M059J (cell line): Measurements from ENCODE around the gene UNK. TPM values are rescaled to one million over a fixed set of nuclear protein-coding genes. Genes with fewer than 3 reads are reported as not detected.

ENCODE experiments used
- DNase-seq: peaks from one replicate; pipeline ENCODE4 v3.0.0-alpha.2; 2012; ENCODE audit warnings: low read depth
- total RNA-seq: library from RNA; depleted of rRNA; stranded (reverse); fragments of >200 nt; shearing (Covaris generic); gene quantifications from 2 replicates; pipeline ENCODE4 v1.2.3, GENCODE V29; 2014

The UNK gene
- total RNA-seq, 1 experiment from 2014 or later, result 26.7 TPM

DNA sequence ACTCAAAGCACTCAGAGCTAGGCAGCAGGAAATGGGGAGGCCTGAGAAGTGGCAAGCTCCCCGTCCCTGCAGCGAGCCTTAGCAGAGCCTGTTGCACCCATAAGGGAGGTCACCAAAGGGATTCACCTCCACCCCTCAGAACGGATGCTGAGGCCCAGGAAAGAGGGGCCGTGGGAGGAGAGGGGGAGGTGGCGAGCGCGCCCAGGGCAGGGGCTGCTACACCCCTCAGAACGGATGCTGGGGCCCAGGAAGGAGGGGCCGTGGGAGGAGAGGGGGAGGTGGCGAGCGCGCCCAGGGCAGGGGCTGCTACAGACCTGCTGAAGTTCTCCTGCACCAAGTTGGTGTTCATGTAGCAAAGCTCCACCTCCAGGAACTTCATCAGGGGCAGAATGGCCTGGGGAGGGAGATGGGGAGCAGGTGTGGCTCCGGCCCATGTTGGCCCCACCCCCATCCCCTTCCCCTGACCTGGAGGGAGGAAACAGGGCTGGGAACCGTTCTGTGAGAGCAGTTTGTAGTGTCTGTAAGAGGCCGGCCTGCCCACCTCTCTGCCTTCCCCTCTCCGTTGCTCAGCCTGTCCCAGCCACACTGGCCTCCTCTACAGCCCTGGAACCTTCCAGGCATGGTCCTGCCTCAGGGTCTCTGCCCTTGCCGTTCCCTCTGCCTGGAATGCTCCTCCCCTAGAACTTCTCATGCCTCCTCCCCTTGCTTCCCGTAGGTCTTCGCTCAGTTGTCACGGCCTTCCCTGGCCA lies 48.2 kb downstream of the UNK start:
- no peak for DNase-seq

DNA sequence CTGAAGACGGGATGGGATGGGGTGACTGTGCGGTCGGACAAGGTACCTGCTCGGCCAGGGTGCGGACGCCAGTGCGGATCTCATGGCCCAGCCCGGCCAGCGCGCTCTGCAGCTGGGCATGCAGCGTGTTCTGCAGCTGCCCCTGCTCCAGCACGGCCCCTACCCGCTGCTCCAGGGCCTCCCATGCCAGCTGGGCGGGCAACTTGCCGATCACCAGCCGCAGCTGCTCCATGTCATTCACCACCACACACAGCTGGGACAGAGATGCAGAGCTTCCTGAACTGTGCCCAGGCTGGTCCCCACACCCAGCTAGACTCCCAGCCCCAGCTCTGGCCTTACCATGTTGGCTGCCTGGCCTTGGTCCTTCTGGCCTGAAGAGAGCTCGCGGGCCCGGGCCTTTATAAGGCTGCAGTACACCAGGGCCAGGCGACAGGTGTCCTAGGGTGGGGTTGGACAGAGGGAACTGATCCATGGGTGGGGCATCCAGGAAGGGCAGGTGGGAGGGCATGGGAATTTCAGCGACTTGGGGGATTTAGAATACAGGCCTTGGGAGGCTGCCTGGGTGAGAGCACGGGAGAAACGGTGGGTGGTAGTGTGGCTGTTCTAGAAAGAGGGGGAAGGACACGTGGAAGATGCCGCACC lies 49.8 kb downstream of the UNK start:
- DNase-seq, result no peak

DNA sequence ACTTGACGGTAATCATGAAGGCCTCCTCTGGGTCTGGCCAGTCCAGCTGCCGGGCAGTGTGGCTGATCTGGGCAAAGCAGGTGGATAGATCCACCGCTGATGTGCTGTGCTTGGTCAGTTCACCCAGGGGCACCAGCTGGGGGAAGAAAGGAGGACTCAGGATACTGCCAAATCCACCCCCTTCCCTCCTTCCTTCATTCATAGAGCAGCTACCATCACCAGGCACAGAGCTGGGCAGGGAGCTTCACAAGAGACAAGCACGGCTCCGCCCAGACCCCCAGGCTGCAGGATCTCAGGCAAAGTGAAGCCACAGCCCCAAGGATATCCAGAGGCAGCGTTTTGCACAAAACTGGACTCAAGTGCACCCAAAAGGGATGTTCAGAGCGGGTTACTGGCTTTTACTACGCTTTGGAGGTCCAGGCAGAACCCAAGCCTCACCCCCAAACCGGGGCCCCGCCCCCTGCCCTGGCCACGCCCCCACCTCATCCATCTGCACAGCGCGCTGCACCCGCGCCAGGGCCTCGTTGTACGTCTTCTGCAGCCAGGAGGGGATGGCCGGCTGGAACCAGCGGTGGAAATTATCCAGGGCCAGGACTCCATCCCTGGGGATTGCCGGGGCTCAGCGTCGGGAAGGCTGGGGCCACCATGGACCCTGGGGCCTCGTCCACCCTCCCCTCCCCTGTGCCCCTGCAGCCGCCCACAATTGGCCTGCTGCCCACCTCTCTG lies 50.5 kb downstream of the UNK start:
- no peak for DNase-seq

DNA sequence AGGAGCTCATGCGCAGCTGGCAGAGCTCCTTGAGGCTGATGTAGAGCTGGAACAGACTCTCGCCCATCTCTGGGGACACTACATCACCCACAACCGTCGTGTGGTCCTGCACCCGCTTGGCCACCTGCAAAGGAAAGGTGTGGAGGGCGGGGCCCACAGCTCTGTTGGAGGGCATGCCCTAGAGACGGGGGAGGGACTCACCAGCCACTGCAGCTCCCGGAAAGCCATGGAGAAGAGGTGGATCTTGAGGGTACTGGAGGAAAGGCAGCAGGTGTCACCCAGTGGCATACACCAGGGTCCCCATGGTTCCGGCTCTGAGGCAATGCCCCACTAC lies 51.0 kb downstream of the UNK start:
- DNase-seq, result no peak

DNA sequence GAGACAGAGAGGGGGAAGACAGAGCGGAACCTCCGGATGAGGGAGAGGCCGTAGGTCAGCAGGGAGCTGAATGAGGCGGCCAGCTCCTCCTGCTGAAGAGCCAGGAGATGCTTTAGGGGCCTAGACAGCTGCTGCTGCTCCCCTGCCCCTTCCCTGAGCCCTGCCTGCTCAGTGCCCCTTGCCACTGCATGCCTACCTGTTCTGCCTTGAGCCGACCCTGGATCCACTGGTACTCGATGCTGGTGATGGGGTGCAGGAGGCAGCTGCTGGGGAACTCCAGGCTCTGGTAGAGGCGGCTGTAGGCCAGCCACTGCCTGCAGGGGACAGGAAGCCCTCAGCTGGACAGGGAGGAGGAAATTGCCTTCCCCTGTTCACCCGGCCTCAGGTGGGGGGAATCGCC lies 52.0 kb downstream of the UNK start:
- no peak for DNase-seq

DNA sequence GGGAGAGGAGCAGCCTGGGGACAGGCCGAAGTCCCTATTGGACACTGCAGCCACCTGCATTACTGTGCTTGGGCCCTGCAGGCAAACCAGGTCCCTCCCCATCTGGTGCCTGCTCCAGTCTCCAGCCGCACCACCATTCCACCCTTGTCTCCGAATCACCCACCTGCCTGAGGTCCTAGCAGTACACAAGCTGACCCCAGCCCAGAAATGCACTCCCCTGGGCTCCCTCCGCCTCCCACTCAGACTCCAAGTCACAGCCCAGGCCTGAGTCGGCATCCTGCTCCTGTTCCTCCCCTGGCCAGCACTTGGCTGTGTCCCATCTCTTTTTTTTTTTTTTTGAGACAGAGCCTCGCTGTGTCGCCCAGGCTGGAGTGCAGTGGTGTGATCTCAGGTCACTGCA lies 53.3 kb downstream of the UNK start:
- no peak for DNase-seq

DNA sequence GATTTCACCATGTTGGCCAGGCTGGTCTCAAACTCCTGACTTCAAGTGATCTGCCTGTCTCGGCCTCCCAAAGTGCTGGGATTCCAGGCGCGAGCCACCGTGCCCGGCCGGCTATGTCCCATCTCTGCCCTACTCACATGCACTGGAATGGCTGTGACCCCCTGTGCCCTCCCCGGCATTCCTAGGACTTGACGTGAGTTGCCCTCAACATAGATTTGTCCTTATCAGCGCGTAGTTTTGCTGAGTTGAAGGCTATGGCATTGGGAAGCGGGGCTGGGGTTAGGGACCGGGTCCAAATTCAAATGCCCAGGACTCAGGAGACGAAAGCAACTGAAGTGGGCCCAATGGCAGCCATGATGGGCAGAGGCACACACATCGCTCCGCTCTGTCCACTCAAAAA lies 53.8 kb downstream of the UNK start:
- DNase-seq, result no peak

DNA sequence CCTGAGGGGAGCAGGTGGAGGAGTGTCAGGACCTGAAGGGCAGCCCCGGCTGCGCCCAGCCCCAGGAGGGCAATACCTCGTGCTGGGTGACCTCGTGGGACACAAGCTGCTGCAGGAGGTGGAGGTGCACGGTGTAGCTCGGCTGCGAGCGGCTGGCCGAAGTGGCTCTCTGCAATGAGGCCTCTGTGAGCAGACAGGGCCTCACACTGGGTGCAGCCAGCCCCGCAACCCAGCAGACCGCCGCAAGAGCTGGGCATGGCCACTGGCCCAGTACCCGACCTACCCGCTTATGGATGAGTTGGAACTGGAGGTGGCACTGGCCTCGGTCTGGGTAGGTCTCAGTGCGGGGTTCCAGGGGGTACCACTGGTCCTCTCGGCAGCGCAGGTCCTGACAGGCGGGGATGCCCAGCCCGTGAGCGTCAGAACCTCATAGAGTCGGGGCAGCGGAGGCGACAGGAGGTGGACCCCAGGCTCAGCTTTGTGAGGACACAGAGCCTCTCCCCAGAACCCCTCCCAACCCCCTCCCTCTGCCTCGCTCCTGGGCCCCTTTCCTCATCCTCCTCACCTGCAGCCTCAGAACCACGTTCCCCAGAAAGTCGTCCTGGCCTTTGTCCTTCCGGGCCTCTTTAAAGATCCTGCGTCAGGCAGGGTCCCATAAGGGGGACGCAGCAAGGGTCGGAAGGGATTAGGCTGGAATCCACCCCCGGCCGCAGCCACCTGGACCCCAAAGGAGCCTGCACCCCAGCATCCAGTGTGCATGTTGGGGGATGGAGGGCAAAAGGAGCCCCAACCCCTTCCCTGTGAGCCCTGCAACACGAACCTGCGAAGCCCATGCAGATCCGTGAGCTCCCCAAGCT lies 55.6 kb downstream of the UNK start:
- DNase-seq, result no peak

DNA sequence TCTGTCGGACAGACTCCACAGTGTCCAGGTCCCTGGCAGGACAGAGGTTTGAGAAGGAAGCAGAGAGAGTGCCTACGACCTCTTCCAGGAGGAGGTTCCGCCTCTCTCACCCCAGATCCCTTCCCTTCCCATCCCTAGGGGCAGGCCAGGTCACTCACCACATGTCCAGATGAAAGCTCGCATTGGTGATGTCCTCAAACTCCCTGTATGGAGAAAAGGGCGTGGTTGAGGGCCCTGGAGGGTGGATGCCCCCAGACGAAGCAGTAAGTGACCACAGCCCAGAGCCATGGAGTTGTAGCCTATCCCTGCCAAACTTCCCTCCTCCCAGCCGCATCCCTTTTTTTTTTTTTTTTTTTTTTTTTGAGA lies 56.2 kb downstream of the UNK start:
- DNase-seq, result no peak

DNA sequence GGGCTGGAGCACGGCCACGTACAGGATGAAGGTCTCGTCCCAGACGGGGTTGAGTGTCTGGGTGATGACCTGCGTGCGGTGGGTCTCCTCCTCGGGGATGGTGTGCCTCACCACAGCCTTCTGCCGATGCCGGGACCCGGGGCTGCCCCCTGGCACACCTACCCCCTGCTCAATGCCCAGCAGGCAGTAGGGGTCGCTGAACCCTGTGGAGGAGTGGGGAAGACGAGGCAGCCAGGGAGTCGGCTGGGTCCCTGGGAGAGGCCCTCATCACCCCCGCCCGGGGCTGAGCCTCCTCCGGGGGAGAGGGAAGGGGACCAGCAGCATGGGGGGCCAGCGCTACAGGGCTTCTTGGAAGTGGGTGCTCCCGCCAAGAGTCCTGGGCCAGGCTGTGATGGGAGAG lies 57.8 kb downstream of the UNK start:
- DNase-seq, result no peak

DNA sequence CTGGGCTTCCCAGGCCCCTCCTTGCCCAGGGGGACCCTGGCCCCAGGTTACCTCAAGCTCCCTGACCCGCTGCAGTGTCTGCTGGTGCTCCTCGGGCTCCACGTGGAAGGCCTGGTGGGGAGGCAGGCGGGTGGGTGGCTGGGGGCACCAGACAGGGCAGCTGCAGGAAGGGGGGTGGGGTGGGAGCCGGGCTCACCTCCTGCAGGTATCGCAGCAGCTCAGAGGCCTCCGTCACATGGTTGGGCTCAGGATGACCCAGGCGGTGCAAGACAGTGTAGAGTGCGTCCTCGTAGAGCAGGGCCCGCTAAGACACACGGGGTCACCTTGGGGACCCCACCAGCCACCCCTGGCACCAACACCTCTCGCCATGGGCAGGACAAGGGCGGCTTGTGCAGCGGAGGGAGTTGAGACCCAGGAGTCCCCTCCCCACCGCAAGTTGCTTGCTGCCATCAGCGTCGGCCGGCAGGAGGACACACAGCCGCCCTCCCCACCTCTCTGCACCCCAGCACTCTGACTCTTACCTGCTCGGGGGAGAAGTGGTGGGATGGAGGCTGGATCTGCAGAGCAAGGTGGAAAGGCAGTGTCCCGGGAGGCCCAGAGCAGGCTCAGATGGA lies 58.5 kb downstream of the UNK start:
- DNase-seq, result no peak

DNA sequence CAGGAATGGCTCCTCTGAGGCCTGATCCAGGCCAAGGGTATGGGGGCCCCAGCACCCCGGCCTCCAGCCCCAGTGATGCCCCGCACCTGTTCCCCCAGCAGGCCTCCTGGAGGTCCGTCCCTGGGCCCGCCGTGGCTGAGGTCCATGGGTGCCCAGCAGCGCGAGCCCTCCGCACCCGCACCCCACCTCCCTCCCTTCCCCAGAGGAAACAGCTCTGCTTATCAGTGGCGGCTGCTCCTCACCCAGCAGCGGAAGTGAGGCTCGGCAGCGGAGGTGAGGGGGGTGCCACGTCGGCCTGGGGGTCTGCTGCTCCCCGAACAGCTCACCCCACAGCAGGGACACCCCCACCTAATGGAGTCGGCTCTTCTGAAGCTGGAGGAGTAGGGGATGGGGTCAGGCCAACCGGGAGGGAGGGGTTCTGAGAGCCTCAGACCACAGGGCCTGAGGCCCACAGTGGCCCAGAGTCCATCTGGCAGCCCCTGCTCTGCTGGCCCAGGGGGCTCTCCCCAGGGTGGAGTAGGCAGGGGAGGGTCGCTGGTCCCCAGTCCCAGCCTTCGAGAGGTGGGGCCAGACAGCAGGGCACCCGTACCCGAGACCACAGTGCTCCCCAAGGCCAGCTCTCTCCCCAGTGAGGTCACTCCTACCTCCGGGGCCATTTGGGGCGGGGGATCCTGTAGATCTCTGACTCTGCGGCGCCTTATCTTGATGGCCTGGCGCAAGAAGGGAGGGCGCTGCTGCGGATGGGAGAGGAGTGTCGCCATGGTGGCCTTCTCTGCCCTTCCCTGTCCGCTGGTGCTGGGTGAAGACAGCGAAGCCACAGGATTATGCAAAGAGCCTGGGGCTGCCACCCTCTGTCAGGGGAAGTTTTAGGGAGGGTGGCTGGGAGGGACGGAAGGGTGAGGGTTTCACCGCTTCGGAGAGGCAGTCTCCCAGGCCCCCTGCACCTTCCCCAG lies 59.2 kb downstream of the UNK start, which contains the start of gene UNC13D:
Gene UNC13D (minus strand): TSS at position 828 of the 953 bp plus-strand sequence. CDS start 67 bp downstream, at position 761.
- DNase-seq, result peak; percentile 21

DNA sequence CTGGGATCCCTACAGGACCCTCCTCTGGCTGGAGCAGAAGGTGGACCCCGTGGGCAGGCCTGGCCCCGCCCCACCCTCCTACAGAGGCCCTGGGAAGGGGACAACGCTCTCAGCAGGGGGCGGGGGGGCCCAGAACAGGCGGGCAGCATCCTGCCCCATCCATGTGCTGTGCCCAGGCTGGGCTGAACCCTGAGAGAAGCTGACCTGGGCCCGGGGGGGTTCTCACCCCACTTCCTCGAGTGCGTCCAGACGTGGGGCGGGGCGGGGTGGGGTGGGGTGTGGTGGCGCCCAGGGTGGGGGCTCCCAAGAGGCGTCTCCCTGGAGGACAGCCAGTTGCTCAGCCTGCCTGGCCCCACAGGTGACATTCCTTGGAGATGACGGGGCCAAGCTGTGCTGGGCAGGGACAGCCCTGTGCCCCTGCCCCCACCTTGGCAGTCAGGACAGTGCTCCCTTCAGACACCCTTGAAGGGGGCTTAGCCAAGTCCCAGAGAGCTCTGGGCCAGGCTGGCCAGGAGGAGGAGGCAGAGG lies 60.0 kb downstream of the UNK start:
- DNase-seq, result peak; percentile 56

DNA sequence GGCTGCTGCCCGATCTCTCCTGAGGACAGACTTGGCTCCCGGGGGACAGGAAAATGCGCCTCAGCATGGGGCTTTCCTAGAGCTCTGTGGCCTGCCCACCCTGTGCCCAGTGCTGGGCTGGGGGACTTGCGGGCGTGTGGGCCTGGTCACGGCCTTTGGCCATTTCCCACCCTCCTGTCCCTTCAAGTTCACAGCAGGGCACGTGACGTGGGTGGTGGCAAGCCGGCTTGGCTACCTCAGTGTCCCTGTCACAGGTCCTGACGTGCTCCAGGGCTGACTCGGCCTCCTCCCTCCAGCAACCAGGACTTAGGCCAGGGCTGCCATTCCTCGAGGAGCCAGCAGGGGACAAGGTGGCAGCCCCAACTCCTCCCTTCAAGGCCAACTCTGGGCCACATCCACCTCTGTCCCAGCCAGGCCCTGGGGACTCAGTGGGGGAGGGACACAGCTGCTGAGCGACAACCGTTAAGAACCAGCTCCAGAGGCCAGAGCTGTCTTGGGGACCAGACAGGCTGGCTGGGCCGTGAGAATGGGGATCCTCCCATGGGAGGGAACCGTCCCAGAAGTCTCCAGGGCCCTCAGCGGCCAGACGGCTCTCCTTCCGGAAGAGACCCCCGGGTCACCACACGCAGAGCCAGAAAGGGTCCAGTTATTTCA lies 60.6 kb downstream of the UNK start:
- DNase-seq, result peak; percentile 75

DNA sequence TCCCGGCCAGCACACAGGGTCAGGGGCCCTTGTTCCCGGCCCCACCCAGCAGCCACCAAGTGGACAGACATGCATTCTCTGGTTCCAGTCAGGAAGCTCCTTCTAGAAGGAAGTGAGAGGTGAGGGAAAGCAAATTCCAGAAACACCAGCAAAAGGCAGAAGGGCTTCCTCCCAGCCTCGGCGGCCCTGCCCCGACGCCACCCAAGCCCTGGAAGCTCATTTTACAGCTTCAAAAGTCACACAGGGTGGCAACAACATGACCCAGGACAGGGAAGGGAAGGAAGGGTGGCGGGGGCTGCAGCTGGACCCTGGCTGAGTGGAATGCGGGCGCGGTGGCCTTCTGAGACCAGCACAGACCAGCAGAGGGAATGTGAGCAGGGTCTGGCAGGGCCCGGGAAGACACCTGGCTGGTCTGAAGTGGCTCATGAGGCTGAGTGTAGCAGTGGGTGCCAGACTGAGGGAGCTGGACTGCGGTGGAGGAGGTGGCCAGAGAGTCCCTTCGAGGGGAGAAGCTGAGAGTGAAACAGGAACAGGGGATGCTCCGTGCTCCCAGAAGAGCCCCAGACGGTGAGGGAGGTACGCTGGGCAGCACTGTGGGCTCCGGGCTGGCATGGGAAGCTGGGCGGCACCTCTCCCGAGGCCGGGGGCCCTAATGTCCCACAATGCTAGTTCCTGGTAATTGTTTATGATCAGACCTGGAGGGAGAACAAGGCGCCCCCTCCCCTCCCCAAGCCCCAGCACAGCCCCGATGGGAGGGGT lies 61.5 kb downstream of the UNK start:
- no peak for DNase-seq

DNA sequence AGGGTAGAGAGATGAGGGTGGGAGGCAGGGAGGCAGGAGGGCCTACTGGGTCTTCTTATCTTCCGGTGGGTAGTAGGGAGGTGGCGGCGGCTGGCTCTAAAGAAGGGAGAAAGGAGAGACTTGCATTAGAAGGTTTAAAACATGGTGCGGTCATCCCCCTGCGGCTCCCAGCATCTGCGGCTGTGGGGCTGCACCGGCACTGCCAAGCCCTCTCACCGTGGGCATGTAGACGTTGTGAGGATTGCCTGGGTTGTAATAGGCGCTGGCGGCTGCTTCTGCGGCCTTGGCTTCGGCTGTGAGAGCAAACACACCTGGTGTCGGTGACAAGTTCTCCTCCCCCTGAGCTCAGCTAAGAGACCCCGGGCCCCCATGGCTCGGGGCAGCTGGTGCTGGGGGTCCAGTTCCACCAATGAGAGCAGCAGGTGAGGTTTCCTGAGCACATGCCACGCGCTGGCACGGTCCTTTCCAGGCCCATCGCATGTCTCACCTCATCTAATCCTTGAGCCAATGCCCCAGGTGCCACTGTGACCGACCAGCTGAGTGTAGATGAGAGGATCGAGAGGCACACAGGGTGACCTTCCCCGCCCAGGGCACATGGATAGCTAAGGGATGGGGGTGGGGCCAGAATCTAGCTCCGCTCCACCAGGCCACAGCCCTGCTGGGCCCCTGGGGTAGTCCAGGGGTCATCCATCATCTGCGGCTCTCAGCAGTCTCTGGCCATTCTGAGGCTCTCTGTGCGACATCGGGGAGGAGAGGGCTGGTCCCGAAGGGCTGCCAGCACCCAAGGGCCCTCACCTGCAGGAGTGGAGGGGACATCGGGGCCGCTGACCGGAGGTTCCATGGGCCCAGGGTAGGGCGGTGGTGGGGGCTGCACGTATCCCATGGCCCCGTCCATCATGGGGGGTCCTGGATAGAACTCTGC lies 62.3 kb downstream of the UNK start:
- no peak for DNase-seq

DNA sequence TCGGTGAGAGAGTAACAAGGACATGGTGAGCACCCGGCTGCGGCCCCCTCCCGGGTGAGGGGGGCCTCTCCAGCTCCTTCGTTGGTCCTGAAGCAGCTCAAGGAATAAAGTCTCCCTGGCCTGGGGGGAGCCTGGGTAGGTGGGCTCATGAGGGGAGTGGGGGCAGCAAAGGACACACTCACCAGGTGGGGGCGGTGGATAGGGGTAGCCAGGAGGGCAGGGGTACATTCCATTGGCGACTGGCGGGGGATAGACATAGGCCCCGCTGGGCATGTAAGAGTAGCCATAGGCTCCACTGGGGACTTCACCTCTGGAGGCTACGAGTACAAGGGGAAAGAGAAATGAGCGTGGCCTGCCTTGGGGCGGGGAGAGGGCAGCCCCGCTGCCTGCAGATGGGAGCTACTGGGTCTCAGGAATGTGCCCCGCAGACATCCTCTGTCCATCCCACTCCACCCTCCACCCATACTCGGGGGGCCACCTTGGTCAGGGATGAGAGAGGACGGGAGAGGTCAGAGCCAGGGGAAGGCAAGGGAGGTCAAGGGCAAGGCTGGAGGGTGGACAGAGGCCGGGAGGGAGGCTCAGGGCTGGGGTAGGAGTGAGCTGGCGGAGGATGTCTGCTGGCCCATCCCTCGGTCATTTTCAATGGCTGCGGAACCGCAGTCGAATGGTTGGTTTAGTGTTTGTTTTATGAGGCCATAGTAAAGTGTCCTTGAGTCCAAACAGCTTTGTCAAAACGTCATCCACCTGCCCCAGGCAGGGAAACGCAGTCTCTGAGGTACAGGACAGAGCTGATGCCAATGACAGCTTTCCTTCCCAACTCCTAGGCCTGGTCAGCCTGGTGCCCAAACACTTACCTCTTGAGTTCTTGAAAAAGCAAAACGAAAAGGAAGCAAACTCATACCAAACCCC lies 63.3 kb downstream of the UNK start:
- no peak for DNase-seq
